HG02981 (cell line): ENCODE measurements around the gene MED13.

ENCODE experiments used
- ATAC-seq: cut with Tn5 transposase; IDR thresholded peaks from one replicate; pipeline ENCODE4 v1.9.1; 2021; ENCODE audit warnings: mild to moderate bottlenecking, moderate library complexity; ENCODE audit not compliant: unreplicated experiment

Gene MED13

GRCh38 chr17:62062302-62062701 is 2.8 kb downstream of the MED13 start:
- no peak for ATAC-seq

GRCh38 chr17:62059414-62059813 is 5.7 kb downstream of the MED13 start:
- ATAC-seq: no peak

- ATAC-seq: no peak
Measured at GRCh38 chr17:62058611-62059010, 6.5 kb downstream of the MED13 start.

- no peak for ATAC-seq
Measured at GRCh38 chr17:62057696-62058095, 7.4 kb downstream of the MED13 start.

- ATAC-seq: no peak
Measured at GRCh38 chr17:62052765-62053338, 12.2 kb downstream of the MED13 start.

GRCh38 chr17:62051053-62051452 is 14.0 kb downstream of the MED13 start:
- ATAC-seq: no peak

GRCh38 chr17:62049299-62049698 is 15.8 kb downstream of the MED13 start:
- ATAC-seq: no peak

GRCh38 chr17:62048262-62048661 is 16.8 kb downstream of the MED13 start:
- no peak for ATAC-seq

GRCh38 chr17:62045517-62045916 is 19.6 kb downstream of the MED13 start:
- no peak for ATAC-seq

- no peak for ATAC-seq
Measured at GRCh38 chr17:62045109-62045508, 20.0 kb downstream of the MED13 start.

- ATAC-seq: no peak
Measured at GRCh38 chr17:62043602-62044001, 21.5 kb downstream of the MED13 start.

- no peak for ATAC-seq
Measured at GRCh38 chr17:62043140-62043539, 21.9 kb downstream of the MED13 start.

GRCh38 chr17:62038248-62038647 is 26.8 kb downstream of the MED13 start:
- no peak for ATAC-seq

- no peak for ATAC-seq
Measured at GRCh38 chr17:62033317-62033716, 31.8 kb downstream of the MED13 start.

- ATAC-seq: no peak
Measured at GRCh38 chr17:62032480-62032879, 32.6 kb downstream of the MED13 start.

GRCh38 chr17:62030264-62030663 is 34.8 kb downstream of the MED13 start:
- no peak for ATAC-seq

- no peak for ATAC-seq
Measured at GRCh38 chr17:62024866-62025265, 40.2 kb downstream of the MED13 start.

- no peak for ATAC-seq
Measured at GRCh38 chr17:62017912-62018311, 47.2 kb downstream of the MED13 start.

- no peak for ATAC-seq
Measured at GRCh38 chr17:62017496-62017895, 47.6 kb downstream of the MED13 start.

- no peak for ATAC-seq
Measured at GRCh38 chr17:62014526-62014925, 50.6 kb downstream of the MED13 start.

GRCh38 chr17:62009220-62009619 is 55.9 kb downstream of the MED13 start:
- ATAC-seq: no peak

GRCh38 chr17:62008294-62008693 is 56.8 kb downstream of the MED13 start:
- no peak for ATAC-seq

- ATAC-seq: no peak
Measured at GRCh38 chr17:62004388-62004787, 60.7 kb downstream of the MED13 start.
